ENCODE data around the gene GPR173. TPM values are rescaled to one million over a fixed set of nuclear protein-coding genes. Genes with fewer than 3 reads are reported as not detected.

Gene GPR173
- total RNA-seq, 1 experiment from 2014 or later: 1.6 TPM

GRCh38 chrX:53088136-53088974 lies 39.8 kb downstream of the GPR173 start:
- Histone ChIP-seq H3K36me3 (ENCODE audit: low read depth, low read length) (peaks cover 8% of the 10 kb centered on the region), H3K9me3 (ENCODE audit: low read length) (no peaks in the 10 kb centered on the region), H3F3A (ENCODE audit: low read length, unreplicated experiment) (no peaks in the 10 kb centered on the region), H3K79me2 (ENCODE audit: low read length) (peaks cover 12% of the 10 kb centered on the region), H3K4me2 (ENCODE audit: low read length) (peak overlapping the region; percentile 99), H3K27ac (ENCODE audit: low read length) (peak overlapping the region; percentile 86), H3K9me2 (replicated peaks; ENCODE audit: low read length) (no peaks in the 10 kb centered on the region), H3K4me1 (ENCODE audit: insufficient read depth, low read length) (peaks cover 11% of the 10 kb centered on the region), H3K9ac (ENCODE audit: low read length) (peak overlapping the region; percentile 82), H3K4me3 (ENCODE audit: low read length) (peak overlapping the region; percentile 81), H2AFZ (ENCODE audit: low read length) (peak overlapping the region; percentile 92), H4K20me1 (ENCODE audit: low read length) (peaks cover 8% of the 10 kb centered on the region), H3K27me3 (ENCODE audit: low read length) (no peaks in the 10 kb centered on the region)
- TF ChIP-seq CTCF (conservative IDR thresholded peaks at IDR 0.05; ENCODE audit: low read depth, low read length) (no peak), EZH2phosphoT487 (IDR thresholded peaks at IDR 0.05; ENCODE audit: borderline replicate concordance, low read length) (no peak), EZH2 (IDR thresholded peaks at IDR 0.05; ENCODE audit: low read length, unreplicated experiment) (no peak)
- peak; percentile 79 for ATAC-seq
- DNase-seq: peak; percentile 89
- ChIA-PET CTCF (interaction anchor here (0.6 kb wide), 1 partner anchor 40 kb away, joined by 3 read pairs; no protein-coding TSS in a partner anchor), POLR2A (ENCODE audit: unreplicated experiment) (no interaction called here)
- intact Hi-C loops (cut with micrococcal nuclease): no loop called here
- BruUV-seq (replicated peaks): TSS peak; percentile 75

GRCh38 chrX:53089224-53089842 lies 40.7 kb downstream of the GPR173 start:
- H3K4me2 ChIP-seq (ENCODE audit: low read length): peak overlapping the region; percentile 99
- BruUV-seq (replicated peaks): no TSS peak
- peak; percentile 62 for DNase-seq

More at GRCh38 chrX:53089224-53089842, 40.7 kb downstream of the GPR173 start:
- Histone ChIP-seq H3K36me3 (ENCODE audit: low read depth, low read length) (peaks cover 8% of the 10 kb centered on the region), H2AFZ (ENCODE audit: low read length) (peak overlapping the region; percentile 92), H3K27ac (ENCODE audit: low read length) (peak overlapping the region; percentile 86), H3K9ac (ENCODE audit: low read length) (peak overlapping the region; percentile 82), H3K4me3 (ENCODE audit: low read length) (peak overlapping the region; percentile 81), H3K79me2 (ENCODE audit: low read length) (peaks cover 2% of the 10 kb centered on the region; the same call in 1 of the 2 replicates), H3K4me1 (ENCODE audit: insufficient read depth, low read length) (peaks cover 13% of the 10 kb centered on the region), H3K9me2 (replicated peaks; ENCODE audit: low read length) (no peaks in the 10 kb centered on the region), H4K20me1 (ENCODE audit: low read length) (no peaks in the 10 kb centered on the region), H3K9me3 (ENCODE audit: low read length) (no peaks in the 10 kb centered on the region), H3F3A (ENCODE audit: low read length, unreplicated experiment) (no peaks in the 10 kb centered on the region), H3K27me3 (ENCODE audit: low read length) (no peaks in the 10 kb centered on the region)
- TF ChIP-seq EZH2 (IDR thresholded peaks at IDR 0.05; ENCODE audit: low read length, unreplicated experiment): no peak
- no peak for TF ChIP-seq EZH2phosphoT487 (IDR thresholded peaks at IDR 0.05; ENCODE audit: borderline replicate concordance, low read length)
- TF ChIP-seq CTCF (conservative IDR thresholded peaks at IDR 0.05; ENCODE audit: low read depth, low read length): peak; percentile 85
- ATAC-seq: no peak
- ChIA-PET CTCF (no interaction called here), POLR2A (ENCODE audit: unreplicated experiment) (no interaction called here)
- intact Hi-C loops (cut with micrococcal nuclease): loop anchor here (1.0 kb wide), 1 partner anchor 18 kb away; no protein-coding TSS in a partner anchor

Measured in PC-3 (cell line).